Endothelial cell (in vitro differentiated cells): ENCODE data around the gene TOMM40L. TPM values are rescaled to one million over a fixed set of nuclear protein-coding genes. Genes with fewer than 3 reads are reported as not detected.
"Not testable (repeated sequence)": the region's sequence is repeated elsewhere in the genome, so short reads cannot be mapped to it uniquely, and the experiment has no call there.

ENCODE experiments used
- DNase-seq: peaks from one replicate; pipeline ENCODE4 v3.0.0; 2021; ENCODE audit warnings: low spot score
- H3K27ac Mint-ChIP-seq: one replicate; pipeline ENCODE4 v1.8.0; 2021; ENCODE audit warnings: mixed read lengths, inconsistent platforms; ENCODE audit not compliant: unreplicated experiment
- H3K27me3 Mint-ChIP-seq: one replicate; pipeline ENCODE4 v1.8.0; 2021; ENCODE audit warnings: mild to moderate bottlenecking, moderate library complexity, mixed read lengths, inconsistent platforms; ENCODE audit not compliant: unreplicated experiment
- H3K36me3 Mint-ChIP-seq: one replicate; pipeline ENCODE4 v1.8.0; 2021; ENCODE audit warnings: mild to moderate bottlenecking, low read depth, mixed read lengths, inconsistent platforms; ENCODE audit not compliant: unreplicated experiment
- H3K4me1 Mint-ChIP-seq: one replicate; pipeline ENCODE4 v1.8.0; 2021; ENCODE audit warnings: mild to moderate bottlenecking, mixed read lengths, inconsistent platforms; ENCODE audit not compliant: unreplicated experiment
- H3K4me3 Mint-ChIP-seq: one replicate; pipeline ENCODE4 v1.8.0; 2021; ENCODE audit warnings: mild to moderate bottlenecking, mixed read lengths, inconsistent platforms; ENCODE audit not compliant: unreplicated experiment
- H3K9me3 Mint-ChIP-seq: one replicate; pipeline ENCODE4 v1.8.0; 2021; ENCODE audit warnings: mixed read lengths, inconsistent platforms; ENCODE audit not compliant: unreplicated experiment
- total RNA-seq: library from RNA; stranded (reverse); fragmentation: NEBNext Ultra II Directional; extraction: Animal tissue kit (Norgen Biotek cat#: 25700); gene quantifications from one replicate; pipeline ENCODE4 v1.2.1, GENCODE V29; 2021; ENCODE audit not compliant: unreplicated experiment
- TF ChIP-seq, protein P1 (sequence below): fragments of 200-600 bp; sonication (generic); IDR thresholded peaks from one replicate; pipeline ENCODE4 v1.5.0; 2021; ENCODE audit warnings: antibody characterized with exemption; ENCODE audit not compliant: unreplicated experiment

TOMM40L gene
- total RNA-seq, 1 donor from 2014 or later: 22.0 TPM

- DNase-seq: no peak
- Mint-ChIP-seq H3K27ac (no peak overlapping the region), H3K4me1 (peaks cover 23% of the 10 kb centered on the region), H3K36me3 (peaks cover 4% of the 10 kb centered on the region), H3K9me3 (no peaks in the 10 kb centered on the region), H3K4me3 (no peak overlapping the region), H3K27me3 (peaks cover 2% of the 10 kb centered on the region)
- TF ChIP-seq, protein P1, sequence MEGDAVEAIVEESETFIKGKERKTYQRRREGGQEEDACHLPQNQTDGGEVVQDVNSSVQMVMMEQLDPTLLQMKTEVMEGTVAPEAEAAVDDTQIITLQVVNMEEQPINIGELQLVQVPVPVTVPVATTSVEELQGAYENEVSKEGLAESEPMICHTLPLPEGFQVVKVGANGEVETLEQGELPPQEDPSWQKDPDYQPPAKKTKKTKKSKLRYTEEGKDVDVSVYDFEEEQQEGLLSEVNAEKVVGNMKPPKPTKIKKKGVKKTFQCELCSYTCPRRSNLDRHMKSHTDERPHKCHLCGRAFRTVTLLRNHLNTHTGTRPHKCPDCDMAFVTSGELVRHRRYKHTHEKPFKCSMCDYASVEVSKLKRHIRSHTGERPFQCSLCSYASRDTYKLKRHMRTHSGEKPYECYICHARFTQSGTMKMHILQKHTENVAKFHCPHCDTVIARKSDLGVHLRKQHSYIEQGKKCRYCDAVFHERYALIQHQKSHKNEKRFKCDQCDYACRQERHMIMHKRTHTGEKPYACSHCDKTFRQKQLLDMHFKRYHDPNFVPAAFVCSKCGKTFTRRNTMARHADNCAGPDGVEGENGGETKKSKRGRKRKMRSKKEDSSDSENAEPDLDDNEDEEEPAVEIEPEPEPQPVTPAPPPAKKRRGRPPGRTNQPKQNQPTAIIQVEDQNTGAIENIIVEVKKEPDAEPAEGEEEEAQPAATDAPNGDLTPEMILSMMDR: no peak
Measured at GRCh38 chr1:161220002-161220401, 5.9 kb upstream of the TOMM40L start.

GRCh38 chr1:161222175-161223019, 3.5 kb upstream of the TOMM40L start:
- Mint-ChIP-seq H3K27ac (no peak overlapping the region), H3K4me1 (peaks cover 26% of the 10 kb centered on the region), H3K4me3 (no peak overlapping the region), H3K9me3 (no peaks in the 10 kb centered on the region), H3K27me3 (peaks cover 2% of the 10 kb centered on the region), H3K36me3 (peaks cover under 1% of the 10 kb centered on the region)
- TF ChIP-seq, protein P1: no peak
- DNase-seq: no peak

GRCh38 chr1:161223805-161224694, 1.8 kb upstream of the TOMM40L start:
- peaks cover 35% of the 10 kb centered on the region for H3K4me1 Mint-ChIP-seq
- peaks cover 14% of the 10 kb centered on the region for H3K36me3 Mint-ChIP-seq
- H3K27me3 Mint-ChIP-seq: peaks cover 2% of the 10 kb centered on the region
- no peaks in the 10 kb centered on the region for H3K9me3 Mint-ChIP-seq
- H3K4me3 Mint-ChIP-seq: no peak overlapping the region
- DNase-seq: no peak
- H3K27ac Mint-ChIP-seq: peak overlapping the region; percentile 44
- TF ChIP-seq, protein P1: no peak

- H3K4me3 Mint-ChIP-seq, DNase-seq, H3K27me3 Mint-ChIP-seq, H3K27ac Mint-ChIP-seq, H3K9me3 Mint-ChIP-seq: not testable (repeated sequence)
- Mint-ChIP-seq H3K36me3 (peaks cover 14% of the 10 kb centered on the region), H3K4me1 (peaks cover 31% of the 10 kb centered on the region)
Measured at GRCh38 chr1:161224695-161225087, 1.2 kb upstream of the TOMM40L start.

- peaks cover 31% of the 10 kb centered on the region for H3K4me1 Mint-ChIP-seq
- H3K4me3 Mint-ChIP-seq: peak overlapping the region; percentile 74
- H3K27me3 Mint-ChIP-seq: peaks cover 2% of the 10 kb centered on the region
- TF ChIP-seq, protein P1: no peak
- no peak for DNase-seq
- peaks cover 14% of the 10 kb centered on the region for H3K36me3 Mint-ChIP-seq
- no peak overlapping the region for H3K27ac Mint-ChIP-seq
- no peaks in the 10 kb centered on the region for H3K9me3 Mint-ChIP-seq
Measured at GRCh38 chr1:161225178-161225533, 704 bp upstream of the TOMM40L start.
